ENCODE data around the gene SEMA3F. TPM values are rescaled to one million over a fixed set of nuclear protein-coding genes. Genes with fewer than 3 reads are reported as not detected.

The SEMA3F gene
- polyA plus RNA-seq, 5 donors = 33.1 to 57.1 (median 44.4) TPM

DNA sequence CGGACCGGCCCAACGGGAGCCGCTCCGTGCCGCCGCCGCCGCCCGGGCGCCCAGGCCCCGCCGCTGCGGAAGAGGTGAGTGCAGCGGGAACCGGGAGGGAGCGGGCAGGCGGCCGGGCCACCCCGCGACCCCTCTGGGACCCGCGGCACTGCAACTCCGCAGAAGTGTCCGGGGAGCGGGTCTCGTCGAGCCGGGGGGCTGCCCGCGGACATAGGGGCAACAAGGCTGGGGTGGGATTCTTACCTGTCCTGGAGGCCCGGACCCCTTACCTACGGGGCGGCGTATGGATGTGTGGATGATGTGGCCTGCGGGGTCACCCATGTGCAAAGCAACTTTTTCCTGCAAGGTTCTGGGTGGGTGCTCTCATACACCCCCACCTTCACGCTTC, 361 bp downstream of the SEMA3F start:
- no peak for DNase-seq

DNA sequence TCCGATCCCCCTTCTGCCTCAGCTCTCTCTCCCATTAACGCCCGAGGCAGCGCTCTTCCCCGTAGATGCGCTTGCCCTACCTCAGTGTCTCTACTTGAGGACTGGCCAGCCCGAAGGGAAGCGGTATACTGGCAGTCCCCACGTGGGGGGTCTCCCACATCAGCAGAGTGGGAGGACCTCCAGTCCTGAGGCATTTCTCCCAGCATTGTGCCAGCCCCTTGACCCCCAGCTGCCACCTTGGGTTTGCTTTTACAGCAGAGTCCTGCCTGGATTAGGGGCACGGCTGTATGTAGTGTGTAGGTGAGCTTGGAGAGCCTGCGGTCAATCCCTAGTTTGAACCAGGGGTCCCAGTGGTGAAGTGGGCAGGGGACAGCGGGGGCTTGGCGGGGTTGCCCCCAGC, 767 bp downstream of the SEMA3F start:
- no peak for DNase-seq

DNA sequence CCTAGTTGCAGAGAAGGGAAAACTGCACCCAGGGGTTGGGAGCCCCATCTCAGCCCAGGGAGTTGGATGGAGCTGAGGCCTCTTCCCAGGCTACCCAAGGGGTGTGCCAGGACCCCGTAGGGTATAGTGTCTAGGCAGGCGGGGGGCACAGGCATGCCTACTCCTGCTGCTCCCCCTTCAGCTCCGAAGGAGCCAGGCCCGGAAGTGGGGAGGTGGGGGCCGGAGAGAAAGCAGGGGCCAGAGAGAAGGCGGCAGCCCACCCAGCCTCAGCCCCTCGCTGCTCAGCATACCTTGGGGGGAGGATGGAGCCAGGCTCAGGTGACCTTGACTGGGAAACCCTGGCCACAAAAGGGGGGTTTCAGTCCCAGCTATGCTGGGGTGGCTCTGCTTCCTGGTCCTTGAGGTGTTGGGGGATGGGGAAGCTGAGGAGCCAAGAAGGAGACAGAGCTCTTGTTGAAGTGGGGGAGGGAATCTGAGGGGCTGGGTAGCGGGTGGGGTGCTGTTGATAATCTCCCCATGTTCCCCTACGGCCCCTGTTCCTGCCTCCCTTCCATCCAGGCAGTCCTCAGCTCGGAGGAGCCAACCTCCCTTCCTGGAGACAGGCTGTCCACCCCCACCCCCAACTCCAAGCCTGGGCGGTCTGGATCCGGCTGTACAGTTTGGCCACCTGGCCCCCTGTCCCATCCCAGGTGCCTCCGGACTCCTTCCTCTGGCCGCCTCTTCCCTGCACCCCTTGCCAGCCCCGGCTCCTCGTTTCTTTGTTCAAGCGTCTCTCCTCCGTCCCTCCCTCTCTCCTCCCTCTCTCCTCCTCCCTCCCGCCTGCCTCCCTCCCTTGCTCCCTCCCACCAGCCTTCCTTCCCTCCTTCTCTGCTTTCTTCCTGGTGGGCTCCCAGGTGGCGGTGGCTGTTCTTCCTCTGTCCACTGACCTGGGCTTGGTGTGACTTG, 1.7 kb downstream of the SEMA3F start:
- DNase-seq = no peak

DNA sequence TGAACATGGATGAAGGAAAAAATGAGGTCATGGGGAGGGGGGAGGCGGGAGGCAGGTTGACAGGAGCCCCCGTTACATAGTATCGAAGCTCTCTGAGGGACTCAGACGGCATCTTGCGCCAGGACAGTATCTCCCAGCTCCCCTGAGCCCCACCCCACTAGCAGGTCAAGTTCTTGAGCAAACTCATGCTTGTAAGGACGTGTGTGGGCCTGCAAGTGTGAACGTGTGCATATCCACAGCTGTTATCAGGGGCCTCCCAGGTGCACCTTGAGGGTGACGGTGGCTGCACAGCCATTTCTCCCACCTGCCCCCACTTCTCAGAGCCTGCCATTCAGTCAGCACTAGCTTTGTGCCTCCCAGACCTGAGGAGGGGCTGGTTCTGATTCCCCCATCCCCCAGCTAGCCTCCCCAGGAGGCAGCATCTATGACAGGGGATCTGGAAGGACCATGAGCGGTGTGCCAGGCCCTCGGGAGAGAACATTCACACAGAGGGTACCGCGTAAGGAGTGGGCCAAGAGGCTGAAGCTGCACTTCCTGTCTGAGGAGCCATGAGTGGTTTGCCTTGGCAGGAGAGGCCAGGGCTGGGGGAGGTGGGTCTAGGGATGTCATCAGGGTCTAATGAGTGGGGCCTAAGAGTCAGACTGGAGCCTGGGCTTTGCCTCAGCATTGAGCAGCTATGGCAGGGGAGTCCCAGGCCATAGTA, 2.9 kb downstream of the SEMA3F start:
- DNase-seq = no peak

DNA sequence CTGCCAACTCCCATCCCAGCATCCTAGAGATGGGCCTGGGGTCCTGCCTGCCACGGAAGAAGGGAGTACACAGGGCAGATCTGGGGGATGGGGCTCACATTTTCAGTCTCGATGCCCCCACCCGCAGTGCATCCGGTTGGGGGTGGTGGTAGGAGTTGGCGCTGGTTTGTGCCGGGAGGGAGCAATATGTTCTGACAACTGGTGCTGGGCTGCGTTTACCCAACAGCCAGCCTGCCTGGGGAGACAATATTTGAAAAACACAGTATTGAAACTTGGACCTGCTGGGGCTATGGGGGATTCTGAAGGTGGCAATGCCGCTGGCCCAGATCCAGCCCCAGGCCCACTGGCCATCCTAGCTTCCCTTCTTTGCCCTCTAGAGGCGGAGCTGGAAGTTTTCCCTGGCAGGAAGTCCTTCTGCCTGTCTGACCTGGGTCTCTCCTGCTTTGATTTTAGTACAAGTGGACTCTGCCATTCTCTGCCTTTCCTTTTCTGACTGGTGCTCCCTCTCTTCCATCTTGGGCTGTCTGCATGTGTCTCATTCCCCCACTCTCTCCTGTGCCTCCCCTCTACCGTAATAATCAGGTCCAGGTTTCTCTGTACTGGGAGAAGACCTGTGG, 3.5 kb downstream of the SEMA3F start:
- no peak for DNase-seq

DNA sequence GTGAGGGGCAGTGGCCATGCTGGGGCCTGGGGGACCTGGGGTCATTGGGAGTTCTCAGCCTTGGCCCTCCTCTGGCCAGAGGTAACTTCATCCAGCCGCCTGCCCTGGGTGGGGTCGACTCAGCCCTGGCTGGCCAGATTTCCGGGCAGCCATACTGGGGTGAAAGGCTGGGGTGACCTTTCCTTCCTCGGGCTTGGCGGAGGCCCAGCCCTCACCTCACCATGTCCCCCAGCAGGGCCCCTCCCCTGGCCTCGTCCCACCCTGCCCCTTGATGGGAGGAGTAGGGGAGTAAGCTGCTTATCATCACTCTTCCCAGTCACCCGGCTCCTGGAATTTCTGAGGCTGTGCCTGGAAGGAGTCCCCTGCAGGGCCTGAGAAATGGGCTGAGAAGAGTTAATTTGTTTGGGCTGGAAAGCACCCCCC, 5.4 kb downstream of the SEMA3F start:
- DNase-seq = no peak

DNA sequence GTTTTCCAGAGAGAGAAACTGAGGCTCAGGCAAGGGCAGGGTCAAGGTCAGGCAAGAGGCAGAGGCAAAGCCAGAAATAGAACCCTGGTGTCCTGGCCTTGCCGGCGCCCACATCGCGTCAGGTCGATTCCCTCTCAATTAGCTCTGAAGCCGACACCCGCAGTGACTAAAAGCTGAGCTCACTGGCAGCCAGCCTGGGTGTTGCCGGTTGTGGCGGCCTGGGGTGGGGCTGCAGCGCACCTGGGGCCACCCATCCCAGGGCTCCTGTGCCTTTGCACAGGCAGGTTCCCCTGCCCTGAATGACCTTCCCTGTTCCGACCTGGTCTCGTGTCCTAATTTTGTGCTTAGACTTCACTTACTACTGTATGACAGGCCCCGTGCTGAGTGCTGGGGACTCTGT, 6.2 kb downstream of the SEMA3F start:
- DNase-seq = no peak

DNA sequence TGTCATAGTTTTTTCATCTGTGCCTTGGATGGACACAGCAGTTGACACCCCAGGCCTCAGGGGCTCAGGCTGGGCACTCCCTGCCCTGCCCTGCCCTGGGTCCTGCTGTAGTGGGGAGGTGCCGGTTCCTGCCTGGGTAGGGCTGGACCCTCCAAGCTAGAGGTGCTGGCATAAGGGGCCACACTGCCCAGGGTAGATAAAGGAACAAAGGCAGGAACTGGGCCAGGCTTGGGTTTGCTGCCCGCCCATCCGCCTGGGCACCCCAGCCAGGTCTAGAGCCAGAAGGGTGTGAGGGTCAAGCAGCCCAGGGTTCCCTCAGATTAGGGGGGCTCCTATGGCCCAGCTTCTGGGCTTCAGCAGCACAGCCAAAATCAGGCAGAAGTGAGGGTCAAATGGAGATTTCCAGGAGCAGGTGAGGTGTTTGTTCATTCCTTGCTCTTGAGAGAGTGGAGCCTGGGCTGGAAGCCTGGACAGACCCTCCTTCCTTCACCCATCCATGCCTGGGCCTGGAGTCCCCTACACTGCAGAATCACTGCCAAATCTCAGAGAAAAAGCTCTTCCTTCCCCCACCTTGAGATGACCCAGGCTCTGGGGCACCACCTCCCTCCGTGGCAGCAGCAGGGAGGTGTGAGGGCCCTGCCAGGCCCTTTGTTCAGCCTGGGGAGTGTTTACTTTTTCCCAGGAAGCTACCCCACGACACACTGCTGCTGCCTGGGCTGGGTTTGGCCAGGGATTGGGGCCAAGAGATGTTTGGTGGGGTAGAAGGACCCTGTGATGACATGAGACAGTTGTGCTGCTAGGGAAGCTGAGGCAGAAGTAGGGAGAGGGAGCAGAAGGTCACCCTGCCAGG, 7.1 kb downstream of the SEMA3F start:
- no peak for DNase-seq

DNA sequence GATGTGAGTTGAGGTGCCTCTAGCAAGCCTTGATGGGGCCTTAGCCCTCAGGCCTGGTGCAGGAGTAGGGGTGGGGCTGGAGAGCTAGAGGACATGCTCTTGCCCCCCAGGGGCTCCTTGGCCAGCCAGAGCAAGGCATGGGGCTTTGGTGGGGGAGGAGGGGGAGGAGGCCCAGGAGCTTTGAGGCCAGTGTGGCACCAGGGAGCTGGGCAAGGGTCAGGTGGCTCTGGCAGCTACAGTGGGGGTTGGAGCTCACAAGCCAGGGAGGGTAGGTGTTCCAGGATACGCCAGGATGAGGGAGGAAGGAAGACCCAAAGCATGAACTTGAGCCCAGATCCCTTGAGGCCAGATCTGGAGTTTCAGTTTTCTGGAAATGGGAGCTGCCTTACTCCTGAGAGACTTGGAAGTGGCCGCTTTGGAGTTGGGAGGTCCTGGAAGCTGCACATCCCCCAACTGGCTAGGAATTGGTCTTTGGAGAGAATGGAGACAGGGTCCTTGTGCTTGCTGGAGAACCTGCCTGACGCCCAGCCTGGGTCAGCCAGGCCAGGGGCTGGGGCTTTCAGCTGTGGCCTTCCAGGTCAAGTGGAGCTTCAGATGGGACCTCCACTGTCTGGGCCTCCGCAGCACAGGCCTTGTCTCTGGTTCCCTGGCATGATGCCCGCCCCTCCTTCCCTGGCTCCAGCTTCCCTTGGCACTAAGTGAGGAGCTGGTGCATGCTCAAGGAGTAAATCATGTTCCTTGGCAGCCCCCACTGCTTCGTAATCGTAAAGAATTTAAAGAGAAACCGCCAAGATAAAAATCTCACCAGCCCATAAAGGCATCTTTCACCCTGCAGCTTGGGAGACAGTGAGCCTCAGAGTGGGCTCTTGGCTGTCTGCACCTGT, 8.7 kb downstream of the SEMA3F start:
- no peak for DNase-seq

DNA sequence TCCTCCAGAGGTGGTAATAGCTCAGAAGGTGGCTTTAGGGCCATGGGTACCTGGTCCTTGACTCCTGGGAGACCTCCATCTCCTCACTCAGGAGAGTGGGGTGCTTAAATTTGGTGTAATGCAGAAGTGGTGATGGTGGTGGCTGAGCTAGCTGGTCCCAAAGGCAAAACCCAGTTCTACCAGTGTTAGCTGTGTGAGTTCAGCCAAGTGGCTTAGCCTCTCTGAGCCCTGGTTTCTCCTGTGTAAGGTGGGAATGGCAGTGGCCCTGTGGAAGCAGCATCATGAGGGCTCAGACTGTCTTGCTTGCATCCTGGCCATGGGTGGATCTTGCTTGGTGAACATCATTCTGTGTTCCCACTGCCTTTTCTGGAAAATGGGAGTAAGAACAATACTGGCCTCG, 9.4 kb downstream of the SEMA3F start:
- no peak for DNase-seq

DNA sequence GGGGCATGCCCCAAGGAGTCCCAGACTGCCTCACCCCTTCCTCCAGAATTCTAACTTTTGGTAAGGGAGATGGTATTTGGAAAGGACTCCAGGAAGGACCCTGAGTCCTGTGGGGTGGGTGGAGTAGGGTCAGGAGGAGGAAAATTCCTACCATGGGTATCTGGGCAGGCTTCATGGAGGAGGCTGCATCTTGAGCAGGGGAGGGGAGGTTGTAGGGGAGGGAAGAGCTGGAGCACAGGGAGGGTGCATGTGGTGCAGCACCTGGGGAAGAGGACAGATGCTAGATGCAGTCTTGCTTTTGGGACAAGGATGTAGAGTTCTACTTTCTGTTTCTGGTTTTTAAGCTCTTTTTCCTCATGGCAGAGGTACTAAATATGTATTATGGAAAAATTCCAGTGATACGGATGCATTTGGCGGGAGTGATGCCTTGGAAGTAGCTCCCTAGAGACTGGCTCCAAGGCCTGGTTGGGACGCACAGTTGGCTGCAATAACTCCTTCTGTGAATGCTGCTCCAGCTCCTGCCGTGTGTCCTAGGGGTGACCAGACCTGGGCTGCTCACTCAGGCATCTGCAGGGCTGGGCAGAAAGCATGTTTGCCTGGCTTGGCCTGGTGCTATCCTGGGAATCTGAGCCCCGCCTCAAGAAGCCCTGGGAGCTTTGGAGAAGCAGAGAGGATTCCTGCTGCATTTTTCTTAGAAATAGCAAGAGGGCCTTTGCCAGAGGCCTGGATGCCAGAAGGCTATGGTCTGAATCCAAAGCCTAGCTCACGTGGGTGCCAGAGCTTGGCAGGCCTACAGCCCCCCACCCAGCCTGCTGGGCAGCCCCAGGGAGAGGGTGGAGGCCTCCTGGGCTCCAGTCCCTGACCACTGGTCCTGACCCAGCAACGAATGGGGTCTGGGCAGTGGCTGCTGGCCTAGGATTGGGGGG, 10.1 kb downstream of the SEMA3F start:
- peak in 1 of 2 donors; percentile 42 for DNase-seq

DNA sequence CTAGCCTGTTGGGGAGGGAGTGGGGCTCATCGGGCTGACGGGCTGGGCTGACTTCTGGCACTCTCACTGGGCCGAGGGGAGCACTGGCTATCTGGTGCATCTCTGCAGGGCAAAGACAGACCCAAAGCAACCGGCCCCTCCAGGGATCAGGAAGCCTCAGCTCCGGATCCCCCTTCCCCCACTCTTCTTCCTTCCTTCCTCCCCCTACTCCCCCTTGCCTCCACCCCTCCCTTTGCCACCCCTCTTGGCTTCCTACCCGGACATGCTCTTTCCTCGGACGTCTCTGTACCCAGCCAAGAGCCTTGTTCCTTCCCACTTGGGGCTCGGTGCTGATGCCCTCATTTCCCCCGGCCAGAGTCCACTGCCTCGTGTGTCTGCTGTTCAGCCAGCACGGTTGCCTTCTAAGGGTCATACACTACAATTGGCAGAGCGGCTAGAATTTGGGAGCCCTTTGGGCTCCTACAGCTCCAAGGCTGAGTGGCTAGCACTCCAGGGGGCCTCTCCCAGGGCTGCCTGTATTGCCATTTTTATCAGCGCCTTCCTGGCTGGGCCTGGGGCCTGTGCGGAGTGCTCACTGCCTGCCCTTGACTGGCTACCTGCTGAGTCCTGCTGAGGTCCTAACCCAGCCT, 10.9 kb downstream of the SEMA3F start:
- peak in 1 of 2 donors; percentile 56 for DNase-seq

DNA sequence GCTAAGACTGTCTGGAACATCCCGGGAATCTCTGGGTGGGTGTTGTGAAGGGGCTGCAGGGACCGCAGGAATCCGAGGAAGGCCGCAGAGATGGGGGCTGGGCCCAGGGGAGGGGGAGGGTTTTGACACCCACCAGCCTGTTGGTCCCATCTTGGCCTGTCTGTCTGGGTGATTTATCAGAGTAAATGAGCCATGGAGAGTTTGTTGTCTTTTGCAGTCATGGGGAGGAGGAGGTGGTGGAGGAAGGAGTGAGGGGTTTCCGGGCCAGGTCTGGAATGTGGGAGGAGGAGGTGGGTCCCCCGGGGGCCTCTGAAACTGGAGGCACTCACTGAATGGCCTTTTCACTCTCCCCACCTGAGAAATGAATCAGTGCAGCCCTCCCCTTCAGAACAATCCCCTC, 11.5 kb downstream of the SEMA3F start:
- no peak for DNase-seq

DNA sequence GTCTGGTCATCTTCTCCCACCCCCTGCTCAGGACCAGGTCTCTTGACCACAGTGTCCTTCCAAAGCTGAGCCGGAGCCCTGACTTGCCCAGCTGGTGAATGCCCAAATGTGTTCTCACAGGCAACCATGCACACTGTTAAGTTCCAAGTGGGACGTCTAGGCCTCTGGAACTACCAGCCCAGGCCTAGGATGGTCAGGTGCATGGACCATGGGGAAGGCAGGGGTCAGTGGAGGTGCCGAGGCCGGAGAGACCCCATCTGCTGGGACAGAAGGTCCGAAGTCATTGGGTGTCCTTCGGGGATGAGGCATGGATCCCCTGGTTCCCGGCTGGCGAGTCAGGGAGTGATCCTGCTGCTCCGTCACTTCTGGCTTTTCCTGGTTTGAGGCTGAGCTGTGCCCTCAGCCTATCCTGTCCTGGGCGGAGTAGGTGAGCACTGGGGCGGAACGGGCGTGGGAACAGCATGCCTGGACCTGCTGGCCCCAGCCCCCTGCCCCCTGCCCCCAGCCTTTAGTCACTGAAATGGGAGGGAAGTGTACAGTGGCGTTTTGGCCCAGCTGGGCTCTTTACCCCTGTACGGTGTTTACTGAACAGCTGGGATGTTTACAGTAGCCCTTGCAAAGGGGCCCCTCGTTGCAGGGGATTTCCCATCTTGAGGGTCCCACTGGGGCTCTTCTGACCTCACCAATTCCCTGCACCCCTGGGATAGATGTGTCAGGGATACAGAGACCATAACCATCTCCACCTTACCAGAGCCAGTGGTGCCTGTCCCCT, 12.1 kb downstream of the SEMA3F start:
- DNase-seq = no peak

DNA sequence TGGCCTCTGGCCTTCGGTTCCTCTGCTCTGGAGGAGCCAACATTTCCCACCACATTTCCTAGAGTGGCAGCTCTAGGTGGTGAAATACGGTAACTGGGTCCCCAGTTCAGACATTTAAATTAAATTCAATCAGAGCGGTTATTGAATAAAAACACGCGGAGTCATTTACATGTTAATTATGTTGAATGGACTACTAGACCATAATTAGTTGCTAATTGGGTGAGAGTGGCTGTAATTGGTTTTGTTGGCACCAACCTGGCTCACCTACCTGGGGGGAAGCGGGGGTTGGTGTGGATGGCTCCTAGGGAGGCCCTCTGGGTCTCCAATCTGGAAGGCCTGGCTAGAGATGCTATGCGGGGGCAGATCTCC, 12.7 kb downstream of the SEMA3F start:
- DNase-seq = no peak

DNA sequence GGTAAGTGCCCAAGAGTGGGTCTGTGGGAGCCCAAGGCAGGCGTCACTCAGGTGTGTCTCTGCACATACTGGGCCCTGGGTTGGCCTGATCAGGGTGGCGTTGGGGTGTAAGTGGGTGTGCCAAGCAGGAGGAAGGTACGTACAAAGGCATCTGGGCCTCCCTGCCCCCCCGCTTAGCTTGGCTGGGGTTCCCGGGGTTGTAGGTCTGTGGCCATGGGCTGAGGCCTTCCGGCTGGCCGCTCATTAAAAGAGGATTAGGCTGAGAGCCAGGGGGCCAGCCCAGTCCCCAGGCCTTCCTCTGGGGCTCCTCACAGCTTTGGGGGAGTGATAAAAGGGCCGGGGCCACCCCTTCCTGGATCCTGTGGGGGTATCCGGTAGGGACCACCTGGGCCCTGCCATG, 13.3 kb downstream of the SEMA3F start:
- no peak for DNase-seq

DNA sequence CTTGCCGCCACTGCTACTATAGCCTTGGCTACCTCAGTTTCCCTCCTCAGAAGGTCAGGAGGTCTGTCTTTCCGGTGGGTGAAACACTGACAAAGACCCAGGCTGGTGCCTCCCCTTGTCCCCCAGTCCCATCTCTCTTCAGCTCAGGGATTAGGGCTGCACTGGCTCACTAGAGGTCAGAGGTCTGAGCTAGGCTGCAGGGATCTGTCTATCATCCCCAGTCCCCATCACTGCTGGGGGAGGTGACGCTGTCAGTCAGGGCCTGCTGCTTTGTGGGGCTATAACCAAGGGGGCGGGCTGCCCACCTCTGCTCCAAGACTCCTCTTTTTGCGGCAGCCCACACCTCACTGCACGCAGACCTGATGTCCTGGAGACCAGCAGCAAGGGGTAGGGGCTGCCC, 13.7 kb downstream of the SEMA3F start:
- DNase-seq = no peak

DNA sequence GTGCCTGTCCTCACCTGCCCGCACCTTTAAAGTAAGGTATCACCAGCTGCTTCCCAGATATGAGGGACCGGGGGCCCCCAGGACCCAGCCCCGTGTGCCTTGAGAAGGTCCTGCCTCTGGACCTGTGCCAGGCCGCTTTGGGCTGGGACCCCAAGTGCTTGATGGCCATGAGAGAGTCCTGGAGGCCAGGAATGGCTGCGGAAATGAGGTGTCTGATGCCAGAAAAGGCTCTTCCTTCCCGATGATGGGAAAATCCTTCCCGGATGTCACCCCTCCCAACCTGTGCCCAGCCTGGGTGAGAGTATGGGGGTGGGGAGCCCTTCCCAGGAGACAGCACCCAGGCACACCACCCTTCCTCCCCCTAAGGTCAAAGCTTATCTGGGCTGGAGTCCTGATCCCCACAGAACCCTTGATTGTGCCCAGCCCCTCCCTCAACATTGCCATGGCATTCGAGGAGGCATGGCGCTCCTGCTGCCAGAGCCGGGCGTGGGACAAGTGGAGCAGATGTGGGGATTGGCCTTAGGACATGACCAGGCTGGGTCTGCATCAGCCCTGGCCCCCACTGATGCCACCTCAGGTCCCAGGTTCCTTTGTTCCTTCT, 14.2 kb downstream of the SEMA3F start:
- DNase-seq = no peak
